Measurements from ENCODE around the gene TXNDC12. TPM values are rescaled to one million over a fixed set of nuclear protein-coding genes. Genes with fewer than 3 reads are reported as not detected.
"Not testable (repeated sequence)": the region's sequence is repeated elsewhere in the genome, so short reads cannot be mapped to it uniquely, and the experiment has no call there.

TXNDC12 gene
- 16.2 TPM for total RNA-seq

- peak; percentile 94 for DNase-seq
Observed at GRCh38 chr1:52055066-52055865, at the start of gene TXNDC12. TSS of gene TXNDC12 (minus strand) at chr1:52055191. CDS start at chr1:52055096, 95 bp downstream.

GRCh38 chr1:52102336-52103013 is 47.5 kb upstream of the TXNDC12 start:
- DNase-seq: no peak

DNA sequence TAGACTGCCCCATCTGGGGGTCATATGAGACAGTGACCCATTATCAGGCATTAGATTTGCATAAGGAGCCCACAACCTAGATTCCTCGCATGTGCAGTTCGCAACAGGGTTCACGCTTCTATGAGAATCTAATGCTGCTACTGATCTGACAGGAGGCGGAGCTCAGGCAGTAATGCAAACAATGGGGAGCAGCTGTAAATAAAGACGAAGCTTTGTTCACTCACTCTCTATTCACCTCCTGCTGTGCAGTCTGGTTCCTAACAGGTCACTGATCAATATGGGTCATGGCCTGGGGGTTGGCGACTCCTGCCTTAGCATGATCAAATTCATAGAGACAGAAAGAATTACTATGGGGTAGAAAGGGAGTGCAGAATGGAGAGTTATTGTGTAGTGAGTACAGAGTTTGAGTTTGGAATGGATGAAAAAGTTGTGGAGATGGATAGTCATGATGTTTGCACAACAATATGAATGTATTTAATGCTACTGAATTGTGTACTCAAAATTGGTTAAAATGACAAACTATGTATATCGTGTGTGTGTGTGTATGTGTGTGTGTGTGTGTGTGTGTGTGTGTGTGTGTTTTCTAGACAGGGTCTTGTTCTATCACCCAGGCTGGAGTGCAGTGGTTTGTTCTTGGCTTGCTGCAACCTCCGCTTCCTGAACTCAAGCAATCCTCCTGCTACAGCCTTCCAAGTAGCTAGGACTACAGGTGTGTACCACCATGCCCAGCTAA is 43.3 kb upstream of the TXNDC12 start:
- DNase-seq: no peak

- DNase-seq: no peak
Observed at GRCh38 chr1:52096216-52096615, 41.2 kb upstream of the TXNDC12 start.

- not testable (repeated sequence) for DNase-seq
Observed at GRCh38 chr1:52094300-52094699, 39.3 kb upstream of the TXNDC12 start.

GRCh38 chr1:52087892-52088291 is 32.9 kb upstream of the TXNDC12 start:
- not testable (repeated sequence) for DNase-seq

DNA sequence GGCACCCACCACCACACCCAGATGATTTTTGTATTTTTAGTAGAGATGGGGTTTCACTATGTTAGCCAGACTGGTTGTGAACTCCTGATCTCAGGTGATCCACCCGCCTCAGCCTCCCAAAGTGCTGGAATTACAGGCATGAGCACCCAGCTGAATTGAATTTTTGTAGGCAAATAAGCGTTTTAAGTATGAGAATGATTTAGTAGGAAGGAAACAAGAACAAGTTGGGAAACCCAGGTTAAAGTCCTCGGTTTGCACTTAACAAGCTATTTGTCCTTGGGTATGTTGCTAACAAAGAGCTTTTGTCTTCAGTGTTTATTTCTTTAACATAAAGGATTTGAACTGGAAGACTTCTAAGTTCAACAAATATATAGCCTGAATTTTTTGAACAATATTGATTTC is 25.0 kb upstream of the TXNDC12 start:
- no peak for DNase-seq

- DNase-seq: not testable (repeated sequence)
Observed at GRCh38 chr1:52077277-52077676, 22.3 kb upstream of the TXNDC12 start.

- DNase-seq: no peak
Observed at GRCh38 chr1:52072291-52072690, 17.3 kb upstream of the TXNDC12 start.

- DNase-seq: no peak
Observed at GRCh38 chr1:52070704-52071103, 15.7 kb upstream of the TXNDC12 start.

DNA sequence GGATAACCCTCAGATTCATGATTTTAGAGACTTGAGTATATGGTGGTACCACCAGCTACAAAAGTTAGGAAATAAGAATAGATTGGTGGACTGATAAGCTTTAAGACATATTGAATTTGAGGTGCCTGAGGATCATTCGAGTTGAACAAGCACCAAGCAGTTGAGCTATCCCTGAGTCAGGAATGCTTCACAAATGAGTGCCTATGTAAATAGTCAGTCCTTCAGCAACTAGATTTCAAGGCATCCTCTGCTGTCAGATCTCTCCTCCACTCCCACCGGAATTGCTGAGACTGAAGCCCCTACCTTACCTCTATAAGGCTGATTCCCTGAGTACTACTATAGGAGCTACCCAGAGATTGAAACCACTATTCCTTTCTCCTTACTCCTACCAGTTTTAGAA is 8.2 kb upstream of the TXNDC12 start:
- DNase-seq: no peak

GRCh38 chr1:52060822-52061221 is 5.8 kb upstream of the TXNDC12 start:
- DNase-seq: no peak

DNA sequence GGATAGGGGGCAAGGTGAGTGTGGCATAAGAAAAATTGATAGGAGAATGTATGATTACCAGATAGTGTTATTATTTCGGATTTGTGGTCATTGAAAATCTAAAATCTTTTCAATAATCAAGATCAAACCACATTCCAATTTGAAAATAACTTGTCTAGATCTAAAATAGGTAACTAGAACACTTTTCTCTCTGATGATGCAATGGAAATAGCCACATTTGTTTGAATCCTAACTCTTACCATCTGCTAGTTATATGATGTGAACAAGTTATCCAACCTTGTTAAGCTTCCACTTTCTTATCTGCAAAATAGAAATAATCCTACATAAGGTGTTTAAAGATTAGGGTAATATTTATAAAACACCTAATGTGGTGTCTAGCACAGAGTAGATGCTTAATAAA is 4.9 kb upstream of the TXNDC12 start:
- no peak for DNase-seq

DNA sequence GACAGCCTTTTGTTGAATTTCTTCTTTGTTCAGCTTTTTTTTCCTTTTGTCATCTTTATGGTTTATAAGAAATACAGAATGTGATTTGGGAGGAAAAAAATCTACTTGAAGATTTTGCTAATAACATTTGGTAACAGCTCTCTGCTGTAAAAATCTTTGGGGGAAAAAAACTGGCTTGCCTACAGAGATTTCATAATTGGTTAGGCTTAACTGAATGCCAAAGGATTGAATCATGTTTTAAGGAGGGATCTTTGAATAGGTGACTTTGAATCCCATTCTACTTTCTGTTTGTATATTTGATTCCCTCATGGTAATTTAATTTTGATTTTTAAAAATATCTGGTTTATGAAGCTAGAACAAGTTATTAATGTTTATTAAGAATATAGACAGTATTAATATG is 4.3 kb upstream of the TXNDC12 start:
- DNase-seq: no peak

DNA sequence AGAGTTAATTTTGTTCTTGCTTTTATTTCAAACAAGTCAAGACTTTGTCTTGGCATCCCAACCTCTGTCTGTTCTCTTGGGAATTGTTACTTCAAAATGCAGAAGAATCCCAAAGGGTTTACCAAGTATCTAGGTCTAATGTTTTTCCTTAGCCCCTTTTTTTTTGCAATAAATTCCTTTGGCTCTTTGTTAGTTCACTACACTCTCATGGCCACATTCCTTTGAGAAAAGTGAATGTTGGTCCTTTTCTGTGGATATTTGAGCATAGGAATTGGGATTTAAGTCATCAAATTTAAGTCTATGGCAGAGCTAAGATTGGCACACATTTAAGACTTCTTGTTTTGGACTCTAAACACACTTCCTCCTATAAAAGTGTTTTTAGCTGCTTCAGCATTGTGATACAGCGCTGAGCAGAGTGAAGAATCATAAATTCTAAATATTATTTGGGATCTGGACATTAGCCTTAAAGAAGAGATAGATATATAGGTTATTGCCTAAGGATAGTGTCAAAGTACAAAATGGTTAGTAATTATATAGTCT is 3.0 kb upstream of the TXNDC12 start:
- no peak for DNase-seq

- no peak for DNase-seq
Observed at GRCh38 chr1:52057255-52057654, 2.3 kb upstream of the TXNDC12 start.

- DNase-seq: no peak
Observed at GRCh38 chr1:52056937-52057231, 1.9 kb upstream of the TXNDC12 start.

DNA sequence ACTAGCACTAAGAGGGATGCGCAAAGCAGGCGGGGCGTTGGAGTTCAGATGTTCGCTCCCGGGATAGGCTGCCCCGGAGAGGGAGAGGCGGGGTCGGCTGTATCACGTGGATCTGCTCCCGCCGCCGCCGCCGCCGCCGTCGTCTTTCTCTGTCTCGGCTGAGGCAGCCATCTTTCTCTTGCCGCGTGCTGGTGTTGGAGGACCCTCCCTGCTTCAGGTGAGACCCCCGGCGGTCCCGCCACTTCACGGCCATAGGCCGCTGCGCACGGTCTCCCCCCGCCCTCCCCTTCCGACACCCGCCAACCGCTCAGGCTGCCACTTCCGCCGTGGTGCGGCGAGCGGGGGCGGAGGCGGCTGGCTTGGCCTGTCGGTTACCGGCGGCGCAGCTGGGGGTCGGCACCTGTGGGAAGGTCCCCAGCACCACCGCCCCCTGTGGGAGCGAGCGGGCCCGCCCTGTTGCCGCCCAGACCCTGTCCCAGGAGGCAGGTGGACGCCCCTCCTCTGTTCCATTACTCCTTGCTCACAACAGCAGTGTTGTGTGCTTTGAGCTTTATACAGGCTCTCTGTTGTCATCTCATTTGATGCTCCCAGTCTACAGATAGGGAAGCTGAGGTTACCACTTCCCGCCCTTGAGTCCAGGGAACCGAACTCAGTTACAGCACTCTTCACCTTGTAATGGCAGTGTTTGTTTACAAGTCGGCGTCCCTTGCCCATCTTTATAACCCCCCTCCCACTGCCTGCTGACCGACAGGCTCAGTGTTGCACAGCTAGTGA is 1.4 kb upstream of the TXNDC12 start, which contains the start of gene BTF3L4:
Gene BTF3L4, plus strand, starts transcription at position 133 of the 774 bp plus-strand sequence. CDS start 3,553 bp downstream, outside the sequence.
- DNase-seq: peak; percentile 98

DNA sequence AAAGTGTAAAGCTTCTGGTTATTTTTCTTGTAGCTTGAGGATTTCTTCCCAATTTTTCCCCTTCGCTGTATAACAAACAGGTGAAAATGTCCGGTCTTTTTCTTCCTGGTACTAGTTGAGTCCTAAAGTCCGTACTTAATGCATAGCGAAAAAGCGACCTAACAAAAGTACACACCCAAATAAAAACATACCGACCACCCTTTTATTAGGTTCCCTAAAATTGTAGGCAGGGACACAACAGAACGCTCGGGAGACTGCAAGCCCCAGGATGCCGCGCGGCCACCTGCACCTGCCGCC is 823 bp upstream of the TXNDC12 start:
- no peak for DNase-seq

GRCh38 chr1:52054496-52055065 is 410 bp downstream of the TXNDC12 start:
- no peak for DNase-seq

DNA sequence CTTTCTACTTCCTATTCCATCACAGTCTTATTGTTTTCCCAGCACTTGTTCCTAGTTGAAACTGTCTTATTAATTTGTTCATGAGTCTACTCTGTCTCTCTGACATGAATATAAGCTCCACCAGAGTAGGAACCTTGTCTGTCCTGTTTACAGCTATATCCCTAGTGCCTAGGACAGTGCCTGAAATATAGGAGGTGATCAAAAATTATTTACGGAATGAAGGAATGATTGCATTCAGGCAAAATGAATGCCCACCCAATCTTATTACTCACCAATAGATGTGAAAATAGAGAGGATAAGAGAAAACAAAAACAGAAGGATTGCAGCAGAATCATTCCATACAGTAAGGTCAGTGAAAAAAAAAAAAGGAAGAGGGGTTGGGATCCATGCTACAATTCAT is 1.1 kb downstream of the TXNDC12 start:
- DNase-seq: no peak

- not testable (repeated sequence) for DNase-seq
Observed at GRCh38 chr1:52049337-52049736, 5.7 kb downstream of the TXNDC12 start.

Data from tongue (tissue), 2 donors.